Suprapubic skin (tissue), 4 donors: ENCODE data around the gene GALM. TPM values are rescaled to one million over a fixed set of nuclear protein-coding genes. Genes with fewer than 3 reads are reported as not detected.
"Not testable (repeated sequence)": the region's sequence is repeated elsewhere in the genome, so short reads cannot be mapped to it uniquely, and the experiment has no call there.

Experiments
- DNase-seq, 2 donors: peaks; one replicate each; pipeline ENCODE4 v3.0.0-alpha.2; 2019; ENCODE audit warnings: low spot score in 2 of 2
- H3K27ac ChIP-seq: fragments of 200-600 bp; sonication (generic); one replicate; pipeline ENCODE4 v1.5.1; 2019
- H3K27me3 ChIP-seq: fragments of 200-600 bp; sonication (generic); one replicate; pipeline ENCODE4 v1.5.1; 2019
- H3K36me3 ChIP-seq: fragments of 200-600 bp; sonication (generic); one replicate; pipeline ENCODE4 v1.5.1; 2019
- H3K4me1 ChIP-seq: fragments of 200-600 bp; sonication (generic); one replicate; pipeline ENCODE4 v1.5.1; 2019
- H3K4me3 ChIP-seq: fragments of 200-600 bp; sonication (generic); one replicate; pipeline ENCODE4 v1.5.1; 2019; ENCODE audit warnings: mild to moderate bottlenecking
- H3K9me3 ChIP-seq: fragments of 200-600 bp; sonication (generic); one replicate; pipeline ENCODE4 v1.5.1; 2019
- CTCF ChIP-seq, 2 donors: fragments of 200-600 bp in 1 of 2; fragments of 450-650 bp in 1 of 2; sonication (generic) in 1 of 2; IDR thresholded peaks; one replicate each; pipeline ENCODE4 v1.5.1; 2016 to 2019; ENCODE audit warnings: antibody characterized with exemption in 2 of 2, mild to moderate bottlenecking in 1 of 2, moderate library complexity in 1 of 2
- EP300 ChIP-seq: sonication (generic); formaldehyde crosslinking; IDR thresholded peaks from one replicate; pipeline ENCODE4 v1.6.1; 2017; ENCODE audit warnings: antibody characterized with exemption
- POLR2A ChIP-seq, 2 donors: fragments of 450-650 bp; IDR thresholded peaks; one replicate each; pipeline ENCODE4 v1.6.1; 2017; ENCODE audit warnings: antibody characterized with exemption in 2 of 2, mild to moderate bottlenecking in 2 of 2, moderate library complexity in 2 of 2
- POLR2AphosphoS5 ChIP-seq, 3 donors: sonication (generic); formaldehyde crosslinking; IDR thresholded peaks; one replicate each; pipeline ENCODE4 v1.6.1; 2017; ENCODE audit warnings: antibody characterized with exemption in 3 of 3
- WGBS: methylation state at CpG from one replicate; pipeline ENCODE4 v1.1.5; 2018; 5-methylcytosine and 5-hydroxymethylcytosine counted together
- total RNA-seq, 4 donors: library from RNA; depleted of rRNA; stranded (reverse); fragments of >200 nt; gene quantifications; one replicate each; pipeline ENCODE4 v1.1.0, GENCODE V29; 2016

The GALM gene
- total RNA-seq, 4 donors from 2014 or later: 3.7 to 16.4 (median 7.1) TPM

GRCh38 chr2:38632980-38633379 lies 32.9 kb upstream of the GALM start:
- H3K4me1 ChIP-seq: no peaks in the 10 kb centered on the region
- TF ChIP-seq CTCF (IDR thresholded peaks at IDR 0.05) (no peak), POLR2AphosphoS5 (IDR thresholded peaks at IDR 0.05) (no peak), POLR2A (IDR thresholded peaks at IDR 0.05) (no peak), EP300 (no peak)
- H3K27me3 ChIP-seq: no peaks in the 10 kb centered on the region
- no peak overlapping the region for H3K4me3 ChIP-seq
- no peaks in the 10 kb centered on the region for H3K36me3 ChIP-seq
- no peaks in the 10 kb centered on the region for H3K9me3 ChIP-seq
- H3K27ac ChIP-seq: no peak overlapping the region
- DNase-seq: no peak

- no peak for TF ChIP-seq CTCF (IDR thresholded peaks at IDR 0.05)
- TF ChIP-seq EP300: no peak
- TF ChIP-seq POLR2A (IDR thresholded peaks at IDR 0.05): no peak
- TF ChIP-seq POLR2AphosphoS5 (IDR thresholded peaks at IDR 0.05): no peak
- H3K9me3 ChIP-seq: no peaks in the 10 kb centered on the region
- H3K27me3 ChIP-seq: no peaks in the 10 kb centered on the region
These were observed 32.0 kb upstream of the GALM start for GRCh38 chr2:38633895-38634294.

GRCh38 chr2:38634684-38635083 lies 31.2 kb upstream of the GALM start:
- WGBS: 42% methylated on average over 3 of the region's 3 CpGs
- no peak overlapping the region for H3K27ac ChIP-seq
- H3K36me3 ChIP-seq: no peaks in the 10 kb centered on the region
- TF ChIP-seq POLR2AphosphoS5 (IDR thresholded peaks at IDR 0.05): no peak
- no peak for TF ChIP-seq EP300
- TF ChIP-seq POLR2A (IDR thresholded peaks at IDR 0.05): no peak
- TF ChIP-seq CTCF (IDR thresholded peaks at IDR 0.05): no peak
- H3K9me3 ChIP-seq: no peaks in the 10 kb centered on the region
- DNase-seq: no peak
- no peaks in the 10 kb centered on the region for H3K27me3 ChIP-seq
- no peaks in the 10 kb centered on the region for H3K4me1 ChIP-seq
- no peak overlapping the region for H3K4me3 ChIP-seq

More at GRCh38 chr2:38633895-38634294, 32.0 kb upstream of the GALM start:
- Histone ChIP-seq H3K36me3 (no peaks in the 10 kb centered on the region), H3K4me3 (no peak overlapping the region), H3K4me1 (no peaks in the 10 kb centered on the region), H3K27ac (no peak overlapping the region)
- DNase-seq: no peak
- 45% methylated on average over 2 of the region's 2 CpGs for WGBS

- no peaks in the 10 kb centered on the region for H3K9me3 ChIP-seq
- no peaks in the 10 kb centered on the region for H3K27me3 ChIP-seq
- H3K36me3 ChIP-seq: no peaks in the 10 kb centered on the region
- 81% methylated on average over 4 of the region's 4 CpGs for WGBS
- TF ChIP-seq POLR2AphosphoS5 (IDR thresholded peaks at IDR 0.05): no peak
- TF ChIP-seq POLR2A (IDR thresholded peaks at IDR 0.05): no peak
- TF ChIP-seq CTCF (IDR thresholded peaks at IDR 0.05): no peak
- H3K4me3 ChIP-seq: no peak overlapping the region
- H3K27ac ChIP-seq: no peak overlapping the region
- DNase-seq: no peak
- no peaks in the 10 kb centered on the region for H3K4me1 ChIP-seq
These were observed 30.8 kb upstream of the GALM start for GRCh38 chr2:38635139-38635538.

GRCh38 chr2:38636069-38636468 lies 29.8 kb upstream of the GALM start:
- no peak for DNase-seq
- Histone ChIP-seq H3K27me3 (no peaks in the 10 kb centered on the region), H3K9me3 (no peaks in the 10 kb centered on the region), H3K4me1 (no peaks in the 10 kb centered on the region), H3K27ac (no peak overlapping the region), H3K4me3 (no peak overlapping the region), H3K36me3 (no peaks in the 10 kb centered on the region)
- WGBS: 85% methylated on average over 4 of the region's 4 CpGs
- no peak for TF ChIP-seq POLR2AphosphoS5 (IDR thresholded peaks at IDR 0.05)
- no peak for TF ChIP-seq POLR2A (IDR thresholded peaks at IDR 0.05)
- TF ChIP-seq EP300: no peak
- no peak for TF ChIP-seq CTCF (IDR thresholded peaks at IDR 0.05)

- H3K4me1 ChIP-seq, H3K27ac ChIP-seq, H3K36me3 ChIP-seq, H3K9me3 ChIP-seq, DNase-seq, H3K4me3 ChIP-seq, H3K27me3 ChIP-seq: not testable (repeated sequence)
- 78% methylated on average over 14 of the region's 14 CpGs for WGBS
These were observed 23.4 kb upstream of the GALM start for GRCh38 chr2:38642373-38643017.
